AG10803 (cell line): ENCODE results near the gene RBM10.

ENCODE experiments used
- DNase-seq: peaks from one replicate; pipeline ENCODE4 v3.0.0; 2010; ENCODE audit warnings: low read depth
- H3K4me3 ChIP-seq: 2 replicates; pipeline ENCODE4 v1.5.1; 2011; ENCODE audit warnings: mild to moderate bottlenecking, low read length, control low read depth
- CTCF ChIP-seq: conservative IDR thresholded peaks from 2 replicates; pipeline ENCODE4 v1.5.1; 2011; ENCODE audit warnings: mild to moderate bottlenecking, low read length, control low read depth, inconsistent platforms

Gene RBM10

GRCh38 chrX:47200385-47201150, 55.5 kb downstream of the RBM10 start:
- no peak overlapping the region for H3K4me3 ChIP-seq
- peak; percentile 88 for DNase-seq
- peak; percentile 58 for TF ChIP-seq CTCF

GRCh38 chrX:47201345-47201944, 56.4 kb downstream of the RBM10 start:
- DNase-seq: no peak
- no peak for TF ChIP-seq CTCF
- no peak overlapping the region for H3K4me3 ChIP-seq

- DNase-seq: no peak
- TF ChIP-seq CTCF: no peak
- no peak overlapping the region for H3K4me3 ChIP-seq
Measured at GRCh38 chrX:47202316-47202715, 57.3 kb downstream of the RBM10 start.

GRCh38 chrX:47202877-47203276, 57.9 kb downstream of the RBM10 start:
- no peak for TF ChIP-seq CTCF
- DNase-seq: no peak
- H3K4me3 ChIP-seq: no peak overlapping the region

- DNase-seq: no peak
- TF ChIP-seq CTCF: no peak
- H3K4me3 ChIP-seq: no peak overlapping the region
Measured at GRCh38 chrX:47204970-47205369, 59.9 kb downstream of the RBM10 start.

- no peak for DNase-seq
- TF ChIP-seq CTCF: no peak
- H3K4me3 ChIP-seq: no peak overlapping the region
Measured at GRCh38 chrX:47206316-47206715, 61.3 kb downstream of the RBM10 start.

GRCh38 chrX:47208108-47208507, 63.1 kb downstream of the RBM10 start:
- DNase-seq: no peak
- H3K4me3 ChIP-seq: no peak overlapping the region
- TF ChIP-seq CTCF: no peak
